ENCODE results near the gene DNAJC5. TPM values are rescaled to one million over a fixed set of nuclear protein-coding genes. Genes with fewer than 3 reads are reported as not detected.

DNAJC5 gene, protein sequence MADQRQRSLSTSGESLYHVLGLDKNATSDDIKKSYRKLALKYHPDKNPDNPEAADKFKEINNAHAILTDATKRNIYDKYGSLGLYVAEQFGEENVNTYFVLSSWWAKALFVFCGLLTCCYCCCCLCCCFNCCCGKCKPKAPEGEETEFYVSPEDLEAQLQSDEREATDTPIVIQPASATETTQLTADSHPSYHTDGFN
- total RNA-seq (2022; extraction: Qiagen RNA extraction; ENCODE audit: low read depth), result 26.4 to 31.6 TPM (median 31.2 TPM) in 5 replicates

GRCh38 chr20:63894358-63895201 lies at the start of gene DNAJC5:
TSS of gene DNAJC5 (plus strand) at chr20:63895126. CDS start at chr20:63928346, 33,220 bp downstream.

DNA sequence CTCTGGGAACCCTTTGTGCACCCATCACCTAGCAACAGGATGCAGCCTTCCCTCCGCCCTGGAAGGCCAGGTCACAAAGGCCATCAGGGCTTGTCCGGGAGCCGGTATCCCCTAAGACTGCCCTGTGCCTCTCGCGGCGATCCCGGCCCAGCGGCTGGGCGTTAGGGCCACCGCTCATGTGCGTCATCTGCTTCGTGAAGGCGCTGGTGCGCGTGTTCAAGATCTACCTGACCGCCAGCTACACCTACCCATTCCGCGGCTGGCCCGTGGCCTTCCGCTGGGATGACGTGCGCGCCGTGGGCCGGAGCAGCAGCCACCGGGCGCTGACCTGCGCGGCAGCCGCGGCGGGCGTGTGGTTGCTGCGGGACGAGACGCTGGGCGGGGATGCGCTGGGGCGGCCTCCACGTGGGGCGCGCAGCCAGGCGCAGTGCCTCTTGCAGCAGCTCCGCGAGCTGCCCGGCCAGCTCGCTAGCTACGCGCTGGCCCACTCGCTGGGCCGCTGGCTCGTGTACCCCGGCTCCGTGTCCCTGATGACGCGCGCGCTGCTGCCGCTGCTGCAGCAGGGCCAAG lies 33.5 kb upstream of the DNAJC5 start, which contains the start of gene ABHD16B:
Gene ABHD16B (plus strand): TSS at position 134 of the 570 bp plus-strand sequence. CDS start 43 bp downstream, at position 177.

GRCh38 chr20:63864978-63865640 lies 29.8 kb upstream of the DNAJC5 start, which contains the start of gene TPD52L2:
TSS of gene TPD52L2 (plus strand) at chr20:63865270. CDS start at chr20:63865366, 96 bp downstream.

DNA sequence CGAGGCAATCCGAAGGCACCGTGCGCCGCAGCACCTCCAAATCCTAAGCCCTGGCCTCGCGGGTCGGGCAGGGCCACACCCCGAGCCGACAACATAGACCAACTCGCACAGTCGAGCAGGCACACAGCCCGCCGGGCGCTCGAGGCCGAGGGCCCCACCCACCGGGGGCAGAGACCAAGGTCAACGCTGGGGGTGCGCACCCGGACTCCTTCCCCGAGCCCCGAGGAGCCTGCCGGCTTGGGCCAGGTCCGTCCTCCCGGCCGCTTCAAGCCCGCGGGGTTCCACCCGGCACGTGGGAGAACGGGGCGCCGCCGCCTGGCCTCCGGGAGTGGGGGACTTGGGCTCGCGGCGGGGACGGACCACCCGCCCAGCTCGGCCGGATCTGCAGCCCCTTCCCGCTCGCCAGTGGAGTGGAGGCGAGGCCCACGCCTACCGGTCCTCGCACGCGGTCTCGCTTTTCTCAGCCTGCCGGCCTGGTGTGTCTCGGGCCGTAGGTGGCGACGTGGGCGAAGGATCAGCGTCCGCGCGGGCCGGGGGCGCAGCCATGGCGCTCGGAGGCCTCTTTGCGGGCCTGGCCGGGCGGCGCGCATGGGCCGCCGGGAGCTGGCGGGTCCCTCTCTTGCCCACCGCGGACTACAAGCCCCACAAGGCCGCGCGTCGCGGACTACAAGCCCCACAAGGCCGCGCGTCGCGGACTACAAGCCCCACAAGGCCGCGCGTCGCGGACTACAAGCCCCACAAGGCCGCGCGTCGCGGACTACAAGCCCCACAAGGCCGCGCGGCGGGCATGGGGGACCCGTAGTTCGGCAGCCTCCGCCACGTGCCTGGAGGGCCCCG lies 61.1 kb downstream of the DNAJC5 start, which contains the start of gene UCKL1:
Gene UCKL1 (minus strand): TSS at position 590 of the 837 bp plus-strand sequence. CDS start 44 bp downstream, at position 546.

GRCh38 chr20:63969838-63970713 lies 75.2 kb downstream of the DNAJC5 start, which contains the start of gene ZNF512B:
TSS of gene ZNF512B (minus strand) at chr20:63969930. CDS start at chr20:63967950, 1,980 bp downstream.

GRCh38 chr20:63979557-63980316 lies 84.8 kb downstream of the DNAJC5 start, which contains the start of gene SAMD10:
TSS of gene SAMD10 (minus strand) at chr20:63979642. CDS start at chr20:63979467, 175 bp downstream.

DNA sequence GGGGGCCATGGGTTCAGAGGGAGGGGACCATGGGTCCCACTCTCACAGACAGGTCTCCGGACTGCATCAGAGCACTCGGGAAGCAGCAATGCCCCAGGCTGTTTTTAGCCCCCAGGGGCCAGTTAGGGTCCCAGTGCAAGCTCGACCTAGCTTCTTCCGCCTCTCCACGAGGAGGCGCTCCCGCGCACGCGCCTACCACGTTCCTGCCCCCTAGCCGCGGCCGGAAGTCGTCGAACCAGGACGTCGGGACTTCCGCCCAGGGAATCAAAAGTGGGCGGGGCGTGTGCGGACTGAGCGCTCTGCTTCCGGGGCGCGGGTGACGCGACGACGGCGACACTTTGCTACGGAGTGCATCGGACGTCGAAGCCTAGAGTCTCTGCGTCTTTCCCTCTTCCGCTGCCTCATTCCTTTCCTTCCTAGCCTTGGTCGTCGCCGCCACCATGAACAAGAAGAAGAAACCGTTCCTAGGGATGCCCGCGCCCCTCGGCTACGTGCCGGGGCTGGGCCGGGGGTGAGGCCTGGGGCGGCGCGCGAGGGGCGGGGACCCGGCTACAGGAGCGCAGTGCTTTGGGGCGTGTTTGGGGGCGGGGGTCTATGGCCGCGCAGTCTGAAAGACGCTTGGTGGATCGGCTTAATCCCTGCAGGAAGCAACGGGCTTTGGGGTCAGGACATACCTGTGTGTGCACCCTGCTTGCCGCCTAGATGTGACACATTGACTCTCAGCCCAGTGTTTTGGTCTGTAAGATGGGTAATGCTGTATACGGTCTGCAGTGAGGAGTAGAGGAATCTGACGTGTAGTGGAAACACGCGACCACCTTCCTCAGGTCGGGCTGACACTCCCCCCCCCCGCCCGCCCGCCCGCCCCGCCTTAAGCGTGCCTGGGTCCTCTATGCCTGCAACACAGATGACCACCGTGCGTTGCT lies 86.1 kb downstream of the DNAJC5 start, which contains the start of gene PRPF6:
Gene PRPF6 (plus strand): TSS at position 327 of the 923 bp plus-strand sequence. CDS start 114 bp downstream, at position 441.

Other genes starting within 250 kb of the DNAJC5 start
- gene STMN3, start 241.7 kb upstream of the DNAJC5 start, total RNA-seq (2022; extraction: Qiagen RNA extraction; ENCODE audit: low read depth), result 7.5 to 11.4 TPM (median 9.0 TPM) in 5 replicates
- gene RTEL1, start 236.8 kb upstream of the DNAJC5 start, total RNA-seq (2022; extraction: Qiagen RNA extraction; ENCODE audit: low read depth), result 5.3 to 8.8 TPM (median 7.0 TPM) in 5 replicates
- 0.81 to 1.1 TPM (median 1.0 TPM) in 4 of 5 replicates, not detected in the other for gene TNFRSF6B, start 198.5 kb upstream of the DNAJC5 start, total RNA-seq (2022; extraction: Qiagen RNA extraction; ENCODE audit: low read depth)
- 27.9 to 37.6 TPM (median 32.6 TPM) in 5 replicates for gene ARFRP1, start 187.2 kb upstream of the DNAJC5 start, total RNA-seq (2022; extraction: Qiagen RNA extraction; ENCODE audit: low read depth)
- gene ZGPAT, start 187.1 kb upstream of the DNAJC5 start, total RNA-seq (2022; extraction: Qiagen RNA extraction; ENCODE audit: low read depth), result 24.0 to 30.5 TPM (median 27.2 TPM) in 5 replicates
- 3.4 to 11.6 TPM (median 8.1 TPM) in 5 replicates for gene LIME1, start 158.5 kb upstream of the DNAJC5 start, total RNA-seq (2022; extraction: Qiagen RNA extraction; ENCODE audit: low read depth)
- 60.9 to 99.3 TPM (median 87.7 TPM) in 5 replicates for gene SLC2A4RG, start 155.3 kb upstream of the DNAJC5 start, total RNA-seq (2022; extraction: Qiagen RNA extraction; ENCODE audit: low read depth)
- gene ZBTB46, start 63.9 kb upstream of the DNAJC5 start, total RNA-seq (2022; extraction: Qiagen RNA extraction; ENCODE audit: low read depth), result 0.50 to 0.94 TPM (median 0.77 TPM) in 5 replicates
- 0.05 TPM in 1 of 5 replicates, not detected in the others for gene ABHD16B, start 33.6 kb upstream of the DNAJC5 start, total RNA-seq (2022; extraction: Qiagen RNA extraction; ENCODE audit: low read depth)
- 119 to 136 TPM (median 132 TPM) in 5 replicates for gene TPD52L2, start 29.9 kb upstream of the DNAJC5 start, total RNA-seq (2022; extraction: Qiagen RNA extraction; ENCODE audit: low read depth)
- gene UCKL1, start 61.3 kb downstream of the DNAJC5 start, total RNA-seq (2022; extraction: Qiagen RNA extraction; ENCODE audit: low read depth), result 22.8 to 34.9 TPM (median 29.4 TPM) in 5 replicates
- 10.0 to 13.3 TPM (median 12.2 TPM) in 5 replicates for gene ZNF512B, start 74.8 kb downstream of the DNAJC5 start, total RNA-seq (2022; extraction: Qiagen RNA extraction; ENCODE audit: low read depth)
- 0.10 to 0.13 TPM in 2 of 5 replicates, not detected in the others for gene SAMD10, start 84.5 kb downstream of the DNAJC5 start, total RNA-seq (2022; extraction: Qiagen RNA extraction; ENCODE audit: low read depth)
- gene PRPF6, start 86.0 kb downstream of the DNAJC5 start, total RNA-seq (2022; extraction: Qiagen RNA extraction; ENCODE audit: low read depth), result 52.6 to 60.3 TPM (median 55.1 TPM) in 5 replicates
- 0.19 to 0.39 TPM (median 0.33 TPM) in 5 replicates for gene C20orf204, start 141.1 kb downstream of the DNAJC5 start, total RNA-seq (2022; extraction: Qiagen RNA extraction; ENCODE audit: low read depth)
- 1.1 to 2.3 TPM (median 1.7 TPM) in 5 replicates for gene SOX18, start 154.5 kb downstream of the DNAJC5 start, total RNA-seq (2022; extraction: Qiagen RNA extraction; ENCODE audit: low read depth)
- 38.4 to 48.7 TPM (median 42.8 TPM) in 5 replicates for gene TCEA2, start 168.1 kb downstream of the DNAJC5 start, total RNA-seq (2022; extraction: Qiagen RNA extraction; ENCODE audit: low read depth)
- 15.3 to 25.0 TPM (median 23.1 TPM) in 5 replicates for gene RGS19, start 184.4 kb downstream of the DNAJC5 start, total RNA-seq (2022; extraction: Qiagen RNA extraction; ENCODE audit: low read depth)
- 0.40 to 0.71 TPM (median 0.51 TPM) in 5 replicates for gene OPRL1, start 185.0 kb downstream of the DNAJC5 start, total RNA-seq (2022; extraction: Qiagen RNA extraction; ENCODE audit: low read depth)
- gene LKAAEAR1, start 189.3 kb downstream of the DNAJC5 start, total RNA-seq (2022; extraction: Qiagen RNA extraction; ENCODE audit: low read depth), result 1.3 to 1.8 TPM (median 1.4 TPM) in 4 of 5 replicates, not detected in the other
- not detected in 5 replicates for gene NPBWR2, start 212.4 kb downstream of the DNAJC5 start, total RNA-seq (2022; extraction: Qiagen RNA extraction; ENCODE audit: low read depth)

Data from A549 treated with DMSO at 1 μM for 4 hours (cell line).